GM23338 (cell line): ENCODE data around the gene TSTD2. TPM values are rescaled to one million over a fixed set of nuclear protein-coding genes. Genes with fewer than 3 reads are reported as not detected.

Experiments used
- ATAC-seq: fragments of 200-7000 bp; cut with Tn5 transposase; 3 replicates; pipeline ENCODE4 v1.9.1; 2020
- DNase-seq: peaks from one replicate; pipeline ENCODE4 v3.0.0-alpha.2; 2015; ENCODE audit warnings: low spot score
- H2AFZ ChIP-seq: fragments of 200-600 bp; sonication (generic); 2 replicates; pipeline ENCODE4 v1.8.0; 2016; ENCODE audit warnings: antibody characterized with exemption, mild to moderate bottlenecking, moderate library complexity
- H3F3A ChIP-seq: fragments of 200-600 bp; sonication (generic); replicated peaks from 2 replicates; pipeline ENCODE4 v1.8.0; 2017; ENCODE audit warnings: antibody characterized with exemption, mixed run types, low read depth
- H3K27ac ChIP-seq: fragments of 200-600 bp; sonication (generic); 2 replicates; pipeline ENCODE4 v1.6.1; 2016; ENCODE audit warnings: low read depth
- H3K27me3 ChIP-seq: fragments of 200-600 bp; sonication (generic); 2 replicates; pipeline ENCODE4 v1.8.0; 2016; ENCODE audit warnings: mild to moderate bottlenecking, mixed run types, moderate library complexity; ENCODE audit not compliant: insufficient read depth
- H3K36me3 ChIP-seq: fragments of 200-600 bp; sonication (generic); 2 replicates; pipeline ENCODE4 v1.8.0; 2016; ENCODE audit warnings: mild to moderate bottlenecking; ENCODE audit not compliant: insufficient read depth
- H3K4me1 ChIP-seq: fragments of 200-600 bp; sonication (generic); 2 replicates; pipeline ENCODE4 v1.8.0; 2016; ENCODE audit warnings: mild to moderate bottlenecking, moderate library complexity; ENCODE audit not compliant: insufficient read depth
- H3K4me2 ChIP-seq: fragments of 200-600 bp; sonication (generic); 2 replicates; pipeline ENCODE4 v1.7.1; 2017; ENCODE audit warnings: mixed run types
- H3K4me3 ChIP-seq: fragments of 200-600 bp; sonication (generic); 2 replicates; pipeline ENCODE4 v1.6.1; 2016; ENCODE audit warnings: mixed run types
- H3K79me2 ChIP-seq: fragments of 200-600 bp; sonication (generic); replicated peaks from 2 replicates; pipeline ENCODE4 v1.8.0; 2017; ENCODE audit warnings: mild to moderate bottlenecking; ENCODE audit not compliant: insufficient read depth
- H3K9me2 ChIP-seq: fragments of 200-600 bp; sonication (generic); 2 replicates; pipeline ENCODE4 v1.8.0; 2017; ENCODE audit not compliant: insufficient read depth
- H4K20me1 ChIP-seq: fragments of 200-600 bp; sonication (generic); replicated peaks from 2 replicates; pipeline ENCODE4 v1.8.0; 2017; ENCODE audit warnings: mild to moderate bottlenecking; ENCODE audit not compliant: insufficient read depth
- H3K27ac Mint-ChIP-seq: 2 replicates; pipeline ENCODE4 v1.8.0; 2020; ENCODE audit warnings: inconsistent platforms, mild to moderate bottlenecking, moderate library complexity, mixed read lengths
- H3K27me3 Mint-ChIP-seq: 3 replicates; pipeline ENCODE4 v1.8.0; 2022; ENCODE audit warnings: low read depth, mild to moderate bottlenecking, moderate library complexity, mixed read lengths, inconsistent platforms; ENCODE audit not compliant: insufficient read depth, poor library complexity
- H3K36me3 Mint-ChIP-seq: 3 replicates; pipeline ENCODE4 v1.8.0; 2021; ENCODE audit warnings: low read depth, mild to moderate bottlenecking, inconsistent platforms, moderate library complexity, mixed read lengths
- H3K4me1 Mint-ChIP-seq: 3 replicates; pipeline ENCODE4 v1.8.0; 2020; ENCODE audit warnings: mild to moderate bottlenecking, inconsistent platforms, mixed read lengths
- H3K4me3 Mint-ChIP-seq: 3 replicates; pipeline ENCODE4 v1.8.0; 2021; ENCODE audit warnings: moderate library complexity, mild to moderate bottlenecking, inconsistent platforms, mixed read lengths
- H3K9me3 Mint-ChIP-seq: 3 replicates; pipeline ENCODE4 v1.8.0; 2020; ENCODE audit warnings: moderate library complexity, mild to moderate bottlenecking, inconsistent platforms, mixed read lengths
- CREB1 ChIP-seq: fragments of 250-450 bp; sonication (Bioruptor Pico); IDR thresholded peaks from 2 replicates; pipeline ENCODE4 v1.5.0; 2020; ENCODE audit warnings: low read depth, mild to moderate bottlenecking, moderate library complexity
- EZH2 ChIP-seq: fragments of 200-600 bp; sonication (generic); IDR thresholded peaks from one replicate; pipeline ENCODE4 v1.8.0; 2017; ENCODE audit warnings: antibody characterized with exemption, mild to moderate bottlenecking, low read depth; ENCODE audit not compliant: unreplicated experiment
- EZH2phosphoT487 ChIP-seq: fragments of 200-600 bp; sonication (generic); IDR thresholded peaks from one replicate; pipeline ENCODE4 v1.8.1; 2018; ENCODE audit warnings: antibody characterized with exemption; ENCODE audit not compliant: unreplicated experiment
- JUNB ChIP-seq: IDR thresholded peaks from one replicate; pipeline ENCODE4 v1.6.1; 2016; ENCODE audit warnings: antibody characterized with exemption; ENCODE audit not compliant: unreplicated experiment
- NANOG ChIP-seq: IDR thresholded peaks from 2 replicates; pipeline ENCODE4 v1.6.1; 2016; ENCODE audit warnings: antibody characterized with exemption, borderline replicate concordance
- POLR2AphosphoS5 ChIP-seq: IDR thresholded peaks from 2 replicates; pipeline ENCODE4 v1.6.1; 2016; ENCODE audit warnings: antibody characterized with exemption, low read depth
- REST ChIP-seq: IDR thresholded peaks from one replicate; pipeline ENCODE4 v1.6.1; 2018; ENCODE audit warnings: antibody characterized with exemption; ENCODE audit not compliant: unreplicated experiment
- STAT1 ChIP-seq: IDR thresholded peaks from one replicate; pipeline ENCODE4 v1.6.1; 2016; ENCODE audit warnings: antibody characterized with exemption; ENCODE audit not compliant: unreplicated experiment
- ZNF114 ChIP-seq: fragments of 250-450 bp; sonication (Bioruptor Pico); IDR thresholded peaks from 2 replicates; pipeline ENCODE4 v1.5.0; 2020; ENCODE audit warnings: mild to moderate bottlenecking, moderate library complexity
- ZNF331 ChIP-seq: fragments of 250-450 bp; sonication (Bioruptor Pico); IDR thresholded peaks from 2 replicates; pipeline ENCODE4 v1.5.0; 2020; ENCODE audit warnings: low read depth, mild to moderate bottlenecking, moderate library complexity
- polyA plus RNA-seq: library from polyadenylated mRNA; unstranded; fragments of >200 nt; fragmentation: Nextera tagmentation; extraction: Ambion mirVana; gene quantifications from 2 replicates; pipeline ENCODE4 v1.2.1, GENCODE V29; 2016
- total RNA-seq: library from RNA; depleted of rRNA; stranded (reverse); fragments of >200 nt; shearing (Covaris generic); gene quantifications from 2 replicates; pipeline ENCODE4 v1.2.3, GENCODE V29; 2014
- TF ChIP-seq, protein P1 (sequence below): IDR thresholded peaks from 2 replicates; pipeline ENCODE4 v1.6.1; 2016; ENCODE audit warnings: antibody characterized with exemption
- TF ChIP-seq, protein P2 (sequence below), 2 experiments: fragments of 200-600 bp in 1 of 2; sonication (generic) in 1 of 2; conservative IDR thresholded peaks; 2 replicates each; pipeline versions ENCODE4 v1.5.1 to v1.6.1; 2016 to 2017; ENCODE audit warnings: antibody characterized with exemption in 2 of 2, low read depth in 2 of 2, mild to moderate bottlenecking in 2 of 2, moderate library complexity in 1 of 2
- TF ChIP-seq, protein P3 (sequence below): fragments of 250-450 bp; sonication (Bioruptor Pico); IDR thresholded peaks from 2 replicates; pipeline ENCODE4 v1.5.0; 2020; ENCODE audit warnings: mild to moderate bottlenecking, moderate library complexity

Gene TSTD2
- total and polyA plus RNA-seq, 2 experiments from 2014 or later: 8.5 to 21.8 TPM

- TF ChIP-seq NANOG: no peak
- no peak for TF ChIP-seq ZNF114 (CRISPR knock-in tag)
- no peak for TF ChIP-seq REST
- TF ChIP-seq, protein P1, sequence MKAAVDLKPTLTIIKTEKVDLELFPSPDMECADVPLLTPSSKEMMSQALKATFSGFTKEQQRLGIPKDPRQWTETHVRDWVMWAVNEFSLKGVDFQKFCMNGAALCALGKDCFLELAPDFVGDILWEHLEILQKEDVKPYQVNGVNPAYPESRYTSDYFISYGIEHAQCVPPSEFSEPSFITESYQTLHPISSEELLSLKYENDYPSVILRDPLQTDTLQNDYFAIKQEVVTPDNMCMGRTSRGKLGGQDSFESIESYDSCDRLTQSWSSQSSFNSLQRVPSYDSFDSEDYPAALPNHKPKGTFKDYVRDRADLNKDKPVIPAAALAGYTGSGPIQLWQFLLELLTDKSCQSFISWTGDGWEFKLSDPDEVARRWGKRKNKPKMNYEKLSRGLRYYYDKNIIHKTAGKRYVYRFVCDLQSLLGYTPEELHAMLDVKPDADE: no peak
- TF ChIP-seq EZH2: no peak
- no peak for TF ChIP-seq CREB1 (CRISPR knock-in tag)
- TF ChIP-seq STAT1: no peak
- TF ChIP-seq, protein P2, sequence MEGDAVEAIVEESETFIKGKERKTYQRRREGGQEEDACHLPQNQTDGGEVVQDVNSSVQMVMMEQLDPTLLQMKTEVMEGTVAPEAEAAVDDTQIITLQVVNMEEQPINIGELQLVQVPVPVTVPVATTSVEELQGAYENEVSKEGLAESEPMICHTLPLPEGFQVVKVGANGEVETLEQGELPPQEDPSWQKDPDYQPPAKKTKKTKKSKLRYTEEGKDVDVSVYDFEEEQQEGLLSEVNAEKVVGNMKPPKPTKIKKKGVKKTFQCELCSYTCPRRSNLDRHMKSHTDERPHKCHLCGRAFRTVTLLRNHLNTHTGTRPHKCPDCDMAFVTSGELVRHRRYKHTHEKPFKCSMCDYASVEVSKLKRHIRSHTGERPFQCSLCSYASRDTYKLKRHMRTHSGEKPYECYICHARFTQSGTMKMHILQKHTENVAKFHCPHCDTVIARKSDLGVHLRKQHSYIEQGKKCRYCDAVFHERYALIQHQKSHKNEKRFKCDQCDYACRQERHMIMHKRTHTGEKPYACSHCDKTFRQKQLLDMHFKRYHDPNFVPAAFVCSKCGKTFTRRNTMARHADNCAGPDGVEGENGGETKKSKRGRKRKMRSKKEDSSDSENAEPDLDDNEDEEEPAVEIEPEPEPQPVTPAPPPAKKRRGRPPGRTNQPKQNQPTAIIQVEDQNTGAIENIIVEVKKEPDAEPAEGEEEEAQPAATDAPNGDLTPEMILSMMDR (conservative IDR thresholded peaks at IDR 0.05; ENCODE audit: low read depth in 2 of 2): no peak
- TF ChIP-seq, protein P3, sequence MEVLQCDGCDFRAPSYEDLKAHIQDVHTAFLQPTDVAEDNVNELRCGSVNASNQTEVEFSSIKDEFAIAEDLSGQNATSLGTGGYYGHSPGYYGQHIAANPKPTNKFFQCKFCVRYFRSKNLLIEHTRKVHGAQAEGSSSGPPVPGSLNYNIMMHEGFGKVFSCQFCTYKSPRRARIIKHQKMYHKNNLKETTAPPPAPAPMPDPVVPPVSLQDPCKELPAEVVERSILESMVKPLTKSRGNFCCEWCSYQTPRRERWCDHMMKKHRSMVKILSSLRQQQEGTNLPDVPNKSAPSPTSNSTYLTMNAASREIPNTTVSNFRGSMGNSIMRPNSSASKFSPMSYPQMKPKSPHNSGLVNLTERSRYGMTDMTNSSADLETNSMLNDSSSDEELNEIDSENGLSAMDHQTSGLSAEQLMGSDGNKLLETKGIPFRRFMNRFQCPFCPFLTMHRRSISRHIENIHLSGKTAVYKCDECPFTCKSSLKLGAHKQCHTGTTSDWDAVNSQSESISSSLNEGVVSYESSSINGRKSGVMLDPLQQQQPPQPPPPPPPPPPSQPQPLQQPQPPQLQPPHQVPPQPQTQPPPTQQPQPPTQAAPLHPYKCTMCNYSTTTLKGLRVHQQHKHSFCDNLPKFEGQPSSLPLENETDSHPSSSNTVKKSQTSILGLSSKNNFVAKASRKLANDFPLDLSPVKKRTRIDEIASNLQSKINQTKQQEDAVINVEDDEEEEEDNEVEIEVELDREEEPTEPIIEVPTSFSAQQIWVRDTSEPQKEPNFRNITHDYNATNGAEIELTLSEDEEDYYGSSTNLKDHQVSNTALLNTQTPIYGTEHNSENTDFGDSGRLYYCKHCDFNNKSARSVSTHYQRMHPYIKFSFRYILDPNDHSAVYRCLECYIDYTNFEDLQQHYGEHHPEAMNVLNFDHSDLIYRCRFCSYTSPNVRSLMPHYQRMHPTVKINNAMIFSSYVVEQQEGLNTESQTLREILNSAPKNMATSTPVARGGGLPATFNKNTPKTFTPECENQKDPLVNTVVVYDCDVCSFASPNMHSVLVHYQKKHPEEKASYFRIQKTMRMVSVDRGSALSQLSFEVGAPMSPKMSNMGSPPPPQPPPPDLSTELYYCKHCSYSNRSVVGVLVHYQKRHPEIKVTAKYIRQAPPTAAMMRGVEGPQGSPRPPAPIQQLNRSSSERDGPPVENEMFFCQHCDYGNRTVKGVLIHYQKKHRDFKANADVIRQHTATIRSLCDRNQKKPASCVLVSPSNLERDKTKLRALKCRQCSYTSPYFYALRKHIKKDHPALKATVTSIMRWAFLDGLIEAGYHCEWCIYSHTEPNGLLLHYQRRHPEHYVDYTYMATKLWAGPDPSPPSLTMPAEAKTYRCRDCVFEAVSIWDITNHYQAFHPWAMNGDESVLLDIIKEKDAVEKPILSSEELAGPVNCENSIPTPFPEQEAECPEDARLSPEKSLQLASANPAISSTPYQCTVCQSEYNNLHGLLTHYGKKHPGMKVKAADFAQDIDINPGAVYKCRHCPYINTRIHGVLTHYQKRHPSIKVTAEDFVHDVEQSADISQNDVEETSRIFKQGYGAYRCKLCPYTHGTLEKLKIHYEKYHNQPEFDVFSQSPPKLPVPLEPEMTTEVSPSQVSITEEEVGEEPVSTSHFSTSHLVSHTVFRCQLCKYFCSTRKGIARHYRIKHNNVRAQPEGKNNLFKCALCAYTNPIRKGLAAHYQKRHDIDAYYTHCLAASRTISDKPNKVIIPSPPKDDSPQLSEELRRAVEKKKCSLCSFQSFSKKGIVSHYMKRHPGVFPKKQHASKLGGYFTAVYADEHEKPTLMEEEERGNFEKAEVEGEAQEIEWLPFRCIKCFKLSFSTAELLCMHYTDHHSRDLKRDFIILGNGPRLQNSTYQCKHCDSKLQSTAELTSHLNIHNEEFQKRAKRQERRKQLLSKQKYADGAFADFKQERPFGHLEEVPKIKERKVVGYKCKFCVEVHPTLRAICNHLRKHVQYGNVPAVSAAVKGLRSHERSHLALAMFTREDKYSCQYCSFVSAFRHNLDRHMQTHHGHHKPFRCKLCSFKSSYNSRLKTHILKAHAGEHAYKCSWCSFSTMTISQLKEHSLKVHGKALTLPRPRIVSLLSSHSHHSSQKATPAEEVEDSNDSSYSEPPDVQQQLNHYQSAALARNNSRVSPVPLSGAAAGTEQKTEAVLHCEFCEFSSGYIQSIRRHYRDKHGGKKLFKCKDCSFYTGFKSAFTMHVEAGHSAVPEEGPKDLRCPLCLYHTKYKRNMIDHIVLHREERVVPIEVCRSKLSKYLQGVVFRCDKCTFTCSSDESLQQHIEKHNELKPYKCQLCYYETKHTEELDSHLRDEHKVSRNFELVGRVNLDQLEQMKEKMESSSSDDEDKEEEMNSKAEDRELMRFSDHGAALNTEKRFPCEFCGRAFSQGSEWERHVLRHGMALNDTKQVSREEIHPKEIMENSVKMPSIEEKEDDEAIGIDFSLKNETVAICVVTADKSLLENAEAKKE: no peak
- no peak for TF ChIP-seq EZH2phosphoT487
- TF ChIP-seq ZNF331 (CRISPR knock-in tag): no peak
- no peak for TF ChIP-seq POLR2AphosphoS5
- TF ChIP-seq JUNB: no peak
- Mint-ChIP-seq H3K4me3 (no peak overlapping the region), H3K9me3 (no peaks in the 10 kb centered on the region), H3K4me1 (no peaks in the 10 kb centered on the region), H3K27ac (no peak overlapping the region), H3K36me3 (peaks cover 44% of the 10 kb centered on the region), H3K27me3 (no peaks in the 10 kb centered on the region)
- H3K27me3 ChIP-seq: no peaks in the 10 kb centered on the region
- no peak overlapping the region for H3K4me3 ChIP-seq
- peaks cover 7% of the 10 kb centered on the region; the same call in 1 of the 2 replicates for H4K20me1 ChIP-seq
- no peak overlapping the region for H3K4me2 ChIP-seq
- no peaks in the 10 kb centered on the region for H3F3A ChIP-seq
- no peaks in the 10 kb centered on the region for H3K9me2 ChIP-seq
- no peak overlapping the region for H2AFZ ChIP-seq
- H3K27ac ChIP-seq: no peak overlapping the region
- peaks cover 7% of the 10 kb centered on the region for H3K36me3 ChIP-seq
- DNase-seq (no peak), ATAC-seq (no peak)
- H3K4me1 ChIP-seq: no peaks in the 10 kb centered on the region
- H3K79me2 ChIP-seq: no peaks in the 10 kb centered on the region
These were observed 28.1 kb downstream of the TSTD2 start for GRCh38 chr9:97604901-97605645.
